K562 (cell line): ENCODE results near the gene GASK1A.

ENCODE experiments used
- EGR1 ChIP-seq: fragments of 450-650 bp; conservative IDR thresholded peaks from 2 replicates; pipeline ENCODE4 v1.6.1; 2017; ENCODE audit warnings: mild to moderate bottlenecking
- HDAC1 ChIP-seq, 2 experiments: fragments of 450-650 bp; IDR thresholded peaks; 2 replicates each; pipeline ENCODE4 v1.6.1; 2016 to 2017; ENCODE audit warnings: inconsistent platforms in 1 of 2, mild to moderate bottlenecking in 1 of 2, moderate library complexity in 1 of 2
- POLR2A ChIP-seq: fragments of 450-650 bp; conservative IDR thresholded peaks from 2 replicates; pipeline ENCODE4 v1.6.1; 2016
- TF ChIP-seq, protein P1 (sequence below): fragments of 450-650 bp; formaldehyde crosslinking; IDR thresholded peaks from 2 replicates; pipeline ENCODE4 v1.4.0; 2020; ENCODE audit warnings: mild to moderate bottlenecking, moderate library complexity

- no peak for TF ChIP-seq HDAC1 (IDR thresholded peaks at IDR 0.05)
- TF ChIP-seq, protein P1, sequence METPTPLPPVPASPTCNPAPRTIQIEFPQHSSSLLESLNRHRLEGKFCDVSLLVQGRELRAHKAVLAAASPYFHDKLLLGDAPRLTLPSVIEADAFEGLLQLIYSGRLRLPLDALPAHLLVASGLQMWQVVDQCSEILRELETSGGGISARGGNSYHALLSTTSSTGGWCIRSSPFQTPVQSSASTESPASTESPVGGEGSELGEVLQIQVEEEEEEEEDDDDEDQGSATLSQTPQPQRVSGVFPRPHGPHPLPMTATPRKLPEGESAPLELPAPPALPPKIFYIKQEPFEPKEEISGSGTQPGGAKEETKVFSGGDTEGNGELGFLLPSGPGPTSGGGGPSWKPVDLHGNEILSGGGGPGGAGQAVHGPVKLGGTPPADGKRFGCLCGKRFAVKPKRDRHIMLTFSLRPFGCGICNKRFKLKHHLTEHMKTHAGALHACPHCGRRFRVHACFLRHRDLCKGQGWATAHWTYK = no peak
- TF ChIP-seq EGR1 = no peak
- no peak for TF ChIP-seq POLR2A
Observed at GRCh38 chr3:43006825-43007224, 27.7 kb downstream of the GASK1A start.
